Measurements from ENCODE around the gene MED16.
"Not testable (repeated sequence)": the region's sequence is repeated elsewhere in the genome, so short reads cannot be mapped to it uniquely, and the experiment has no call there.

MED16 gene

GRCh38 chr19:829129-829758, 63.7 kb downstream of the MED16 start:
- no peak for DNase-seq (ENCODE audit: low read depth, low spot score)

DNA sequence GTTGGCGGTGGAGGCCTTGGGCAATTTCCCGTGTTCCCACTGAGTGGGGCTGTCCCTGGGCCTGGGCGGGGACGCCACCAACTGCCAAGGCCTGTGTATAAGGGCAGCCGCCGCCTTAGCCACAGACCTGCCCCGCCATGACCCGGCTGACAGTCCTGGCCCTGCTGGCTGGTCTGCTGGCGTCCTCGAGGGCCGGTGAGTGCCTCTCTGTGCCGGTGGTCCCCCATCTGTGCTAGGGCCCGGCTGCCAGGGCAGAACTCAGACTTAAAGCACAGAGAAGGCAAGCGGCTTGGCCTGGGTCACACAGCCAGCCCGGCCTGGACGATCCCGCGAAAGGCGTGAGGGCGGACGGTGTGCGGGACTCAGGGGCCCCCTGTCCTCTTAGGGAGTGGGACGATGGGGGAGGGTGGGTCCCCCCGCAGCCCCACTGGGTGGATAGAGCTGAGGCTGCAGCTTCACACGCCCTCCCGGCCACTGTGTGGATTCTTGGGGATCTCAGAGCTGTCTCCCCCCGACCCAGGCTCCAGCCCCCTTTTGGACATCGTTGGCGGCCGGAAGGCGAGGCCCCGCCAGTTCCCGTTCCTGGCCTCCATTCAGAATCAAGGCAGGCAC, 65.2 kb downstream of the MED16 start, which contains the start of gene AZU1:
Gene AZU1 (plus strand): TSS at position 128 of the 612 bp plus-strand sequence. CDS start 10 bp downstream, at position 138.
- DNase-seq (ENCODE audit: low read depth, low spot score), result no peak

DNA sequence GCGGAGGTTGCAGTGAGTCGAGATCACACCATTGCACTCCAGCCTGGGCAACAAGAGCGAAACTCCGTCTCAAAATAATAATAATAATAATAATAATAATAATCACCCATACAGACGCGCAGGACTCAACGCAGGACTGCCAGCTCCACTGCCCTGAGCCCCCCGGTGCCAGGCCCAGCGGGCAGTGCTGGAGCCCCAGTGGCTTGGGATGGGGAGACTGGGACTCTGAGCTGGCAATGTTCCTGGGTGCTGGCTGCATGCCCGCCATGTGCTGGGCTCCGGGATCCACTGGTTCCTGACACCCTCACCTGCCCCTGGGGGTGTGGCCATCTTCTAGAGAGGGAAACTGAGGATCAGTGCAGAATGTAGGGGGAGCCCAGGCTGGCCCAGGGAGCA, 65.7 kb downstream of the MED16 start:
- no peak for DNase-seq (ENCODE audit: low read depth, low spot score)

DNA sequence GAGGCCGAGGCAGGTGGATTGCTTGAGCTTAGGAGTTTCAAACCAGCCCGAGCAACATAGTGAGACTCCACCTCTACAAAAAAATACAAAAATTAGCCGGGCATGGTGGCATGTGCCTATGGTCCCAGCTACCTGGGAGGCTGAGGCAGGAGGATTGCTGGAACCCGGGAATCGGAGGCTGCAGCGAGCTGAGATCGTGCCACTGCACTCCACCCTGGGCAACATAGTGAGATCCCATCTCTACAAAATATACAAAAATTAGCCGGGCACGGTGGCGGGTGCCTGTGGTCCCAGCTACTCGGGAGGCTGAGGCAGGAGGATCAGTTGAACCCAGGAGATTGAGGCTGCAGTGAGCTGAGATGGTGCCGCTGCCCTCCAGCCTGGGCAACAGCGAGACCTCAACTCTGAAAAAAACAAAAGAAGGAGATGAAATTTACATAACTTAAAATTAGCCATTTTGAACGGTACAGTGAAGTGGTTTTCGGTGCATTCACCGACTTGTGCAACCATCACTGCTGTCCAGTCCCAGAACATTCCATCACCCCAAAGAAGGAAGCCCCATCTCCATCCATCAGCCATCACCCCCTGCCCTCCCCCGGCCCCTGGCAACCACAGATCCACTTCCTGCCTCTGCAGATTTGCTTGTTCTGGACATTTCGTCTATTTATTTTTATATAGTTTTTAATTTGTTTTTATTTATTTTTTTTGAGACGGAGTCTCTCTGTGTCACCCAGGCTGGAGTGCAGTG, 66.9 kb downstream of the MED16 start:
- no peak for DNase-seq (ENCODE audit: low read depth, low spot score)

DNA sequence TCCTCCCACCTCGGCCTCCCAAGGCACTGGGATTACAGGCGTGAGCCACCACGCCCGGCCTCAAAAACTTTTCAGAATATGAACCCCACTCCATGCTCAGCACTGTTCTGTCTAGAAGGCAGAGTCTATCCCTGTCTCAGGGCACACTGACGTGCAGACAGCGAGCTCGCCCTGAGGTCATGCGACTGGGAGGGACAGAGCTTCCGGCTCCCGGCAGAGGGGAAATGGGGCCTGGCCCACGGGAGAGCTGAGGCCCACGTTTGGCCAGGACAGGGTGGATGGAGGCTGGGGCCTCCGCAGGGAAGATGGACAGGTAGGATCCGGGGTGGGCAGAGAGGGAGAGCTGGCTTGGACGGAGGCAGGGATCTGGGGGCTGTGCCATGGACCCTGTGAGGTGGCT, 68.1 kb downstream of the MED16 start:
- DNase-seq (ENCODE audit: low read depth, low spot score), result no peak

DNA sequence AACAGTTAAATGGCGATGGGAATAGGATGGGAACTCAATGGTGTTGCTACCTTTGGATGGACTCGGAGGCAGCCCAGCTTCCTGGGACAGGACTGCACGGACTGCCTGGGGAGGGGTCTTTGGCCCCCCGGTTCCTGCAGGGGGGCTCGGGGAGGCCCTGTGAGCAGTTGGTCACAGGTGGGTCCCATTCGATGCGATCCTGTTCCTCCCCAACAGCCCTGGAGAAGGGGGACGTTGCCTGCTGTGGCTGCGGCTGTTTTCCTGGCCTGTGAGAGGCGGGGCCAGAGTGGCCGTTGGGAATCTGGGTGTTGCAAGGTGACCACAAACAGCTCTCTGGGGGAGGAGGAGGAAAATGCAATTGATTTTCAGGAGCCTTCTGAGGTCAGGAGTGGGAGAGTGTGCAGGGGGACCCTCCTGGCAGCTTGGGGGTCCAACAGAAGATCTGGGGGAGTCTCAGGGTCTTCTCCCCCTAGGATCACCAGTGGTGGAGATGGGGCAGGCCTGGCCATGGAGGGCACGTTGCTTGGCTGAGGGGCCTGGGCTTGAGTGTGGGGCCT, 69.3 kb downstream of the MED16 start:
- no peak for DNase-seq (ENCODE audit: low read depth, low spot score)

DNA sequence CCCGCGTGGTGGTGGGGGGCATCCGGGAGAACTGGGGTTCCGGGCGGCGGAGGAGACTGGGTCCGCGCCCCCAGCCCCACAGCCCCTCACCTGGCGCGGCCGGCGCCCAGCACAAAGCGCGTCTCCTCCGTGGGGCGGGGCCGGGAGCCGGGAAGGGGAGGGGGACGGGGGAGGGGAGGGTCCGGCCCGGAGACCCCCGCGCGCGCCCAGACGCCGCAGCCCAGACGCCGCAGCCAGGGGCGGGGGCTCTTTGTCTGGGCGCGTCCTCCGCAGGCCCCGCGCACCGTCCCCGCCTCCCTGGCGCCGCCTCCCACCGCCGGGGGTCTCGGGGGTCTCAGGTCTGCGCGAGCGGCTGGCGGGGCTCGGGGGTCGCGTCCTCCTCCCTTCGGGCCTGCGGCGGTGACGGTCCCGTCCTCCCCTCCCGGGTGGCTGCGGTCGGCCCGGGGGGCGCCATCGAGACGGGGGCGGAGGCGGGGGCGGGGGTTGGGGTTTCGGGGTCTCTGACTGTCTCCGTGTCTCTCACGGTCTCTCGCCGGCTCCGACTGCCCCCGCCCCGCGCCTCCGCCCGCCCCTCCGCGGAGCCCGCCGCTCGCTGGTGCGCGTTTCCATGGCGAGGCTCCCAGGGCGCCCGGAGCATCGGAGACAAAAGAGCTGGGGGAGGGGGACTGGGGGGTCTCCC, 71.0 kb downstream of the MED16 start, which contains the start of gene PLPPR3:
Gene PLPPR3 (minus strand): TSS at position 131 of the 679 bp plus-strand sequence. CDS start 396 bp downstream, outside the sequence.
- no peak for DNase-seq (ENCODE audit: low read depth, low spot score)

DNA sequence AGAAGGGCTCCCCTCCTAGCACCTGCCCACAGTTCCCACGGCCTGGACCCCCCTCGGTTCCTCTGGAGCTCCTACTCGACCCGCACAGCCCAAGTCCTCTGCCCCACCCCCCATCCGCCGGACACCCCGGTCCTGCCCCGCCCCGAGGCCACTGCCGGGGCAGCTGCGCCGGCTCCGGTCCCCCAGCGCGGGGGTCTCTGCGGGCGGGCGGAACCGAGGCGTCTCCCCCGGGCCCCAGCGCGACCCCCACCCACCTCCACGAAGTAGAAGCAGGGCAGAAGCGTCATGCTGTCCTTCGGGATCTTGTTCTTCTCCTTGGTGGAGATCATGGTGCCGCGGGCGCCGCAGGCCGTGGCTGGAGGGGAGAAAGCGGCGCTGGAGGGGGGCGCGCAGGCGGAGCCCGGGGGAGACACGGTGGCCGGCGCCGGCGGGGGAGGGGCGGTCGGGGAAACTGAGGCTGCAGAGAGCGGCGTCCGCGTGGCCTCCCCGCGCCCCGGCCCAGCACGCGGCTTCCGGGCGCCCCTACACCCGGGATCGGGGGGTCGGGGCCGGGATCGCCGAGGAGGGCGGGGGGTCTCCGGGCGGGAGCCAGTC, 71.7 kb downstream of the MED16 start:
- DNase-seq (ENCODE audit: low read depth, low spot score), result no peak

GRCh38 chr19:820212-820611, 72.8 kb downstream of the MED16 start:
- DNase-seq (ENCODE audit: low read depth, low spot score), result not testable (repeated sequence)
